Activated CD4-positive, CD25-positive, alpha-beta regulatory T cell treated with anti-CD3 and anti-CD28 coated beads, Interleukin-2, amount 50 U/mL, for 72 hours (primary cell): Measurements from ENCODE around the gene CNOT6.

Source experiments
- DNase-seq: peaks from one replicate; pipeline ENCODE4 v3.0.0; 2021

CNOT6 gene

DNA sequence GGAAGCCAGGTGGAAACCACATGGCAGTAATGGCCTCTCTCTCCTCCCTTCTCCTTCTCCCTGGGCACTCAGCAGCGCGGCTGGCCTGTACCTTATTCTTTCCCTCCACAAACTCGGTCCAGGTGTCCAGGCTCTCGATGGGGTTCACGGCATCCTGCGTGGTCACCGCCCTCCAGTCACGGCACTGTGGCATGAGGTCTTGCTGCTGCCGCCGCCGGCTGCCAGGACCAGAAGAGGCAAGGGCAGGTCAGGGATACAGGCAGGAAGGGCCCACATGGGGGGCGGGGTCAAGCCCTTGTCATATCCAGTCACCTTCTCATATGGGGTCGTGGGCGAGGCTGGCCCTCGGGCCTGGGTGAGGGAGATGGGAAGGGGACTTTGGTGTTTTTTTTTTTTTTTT lies 129.7 kb downstream of the CNOT6 start:
- DNase-seq = no peak

DNA sequence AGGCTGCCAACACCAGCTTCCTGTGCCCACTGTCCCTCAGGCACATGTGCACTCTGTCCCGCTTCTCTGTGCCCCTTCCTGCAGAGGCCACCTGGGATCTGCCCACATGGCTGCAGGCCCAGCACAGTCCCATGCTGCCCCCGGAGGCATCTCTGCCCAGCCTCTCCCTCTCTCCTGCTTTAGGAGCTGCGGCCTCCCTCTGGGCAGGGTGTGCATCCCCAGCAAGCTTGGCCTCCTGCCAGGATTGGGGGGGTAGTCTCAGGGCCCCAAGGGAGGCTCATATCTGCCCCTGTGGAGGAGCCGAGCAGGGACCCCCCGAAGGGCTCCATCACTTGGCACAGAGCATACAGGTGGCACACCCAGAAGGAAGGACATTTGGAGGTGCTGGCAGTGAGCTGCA lies 130.4 kb downstream of the CNOT6 start:
- DNase-seq = no peak

DNA sequence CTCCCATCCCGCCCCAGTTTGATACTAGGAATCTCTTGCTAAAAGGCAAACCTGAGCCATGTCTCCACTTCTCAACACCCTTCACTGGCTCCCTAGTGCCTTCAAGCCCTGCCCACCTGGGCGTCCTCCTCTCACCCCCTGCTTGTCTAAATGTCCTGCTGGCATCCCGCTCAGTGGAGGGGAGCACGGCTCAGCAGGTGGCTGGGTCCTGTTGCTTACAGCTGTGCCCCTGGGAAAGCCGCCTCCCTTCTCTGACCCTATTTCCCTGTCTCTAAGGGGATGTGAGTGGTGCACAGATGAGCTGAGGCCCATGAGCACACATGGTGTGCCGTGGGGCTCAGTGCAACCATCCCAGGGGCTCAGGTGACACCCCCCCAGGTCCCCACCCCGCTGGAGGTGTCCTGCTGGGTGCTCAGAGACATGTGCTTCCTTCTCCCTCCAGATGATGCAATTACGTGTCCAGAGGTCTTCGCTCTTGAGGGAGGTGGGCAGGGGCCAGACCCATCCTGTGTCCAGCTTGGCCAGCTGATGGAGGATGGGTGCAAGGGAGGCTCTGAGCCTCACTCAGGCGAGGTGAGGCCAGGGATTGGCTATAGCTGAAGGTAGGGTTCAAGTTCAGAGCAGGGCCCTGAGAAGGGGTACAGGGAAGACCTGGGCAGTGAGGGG lies 131.1 kb downstream of the CNOT6 start:
- no peak for DNase-seq

DNA sequence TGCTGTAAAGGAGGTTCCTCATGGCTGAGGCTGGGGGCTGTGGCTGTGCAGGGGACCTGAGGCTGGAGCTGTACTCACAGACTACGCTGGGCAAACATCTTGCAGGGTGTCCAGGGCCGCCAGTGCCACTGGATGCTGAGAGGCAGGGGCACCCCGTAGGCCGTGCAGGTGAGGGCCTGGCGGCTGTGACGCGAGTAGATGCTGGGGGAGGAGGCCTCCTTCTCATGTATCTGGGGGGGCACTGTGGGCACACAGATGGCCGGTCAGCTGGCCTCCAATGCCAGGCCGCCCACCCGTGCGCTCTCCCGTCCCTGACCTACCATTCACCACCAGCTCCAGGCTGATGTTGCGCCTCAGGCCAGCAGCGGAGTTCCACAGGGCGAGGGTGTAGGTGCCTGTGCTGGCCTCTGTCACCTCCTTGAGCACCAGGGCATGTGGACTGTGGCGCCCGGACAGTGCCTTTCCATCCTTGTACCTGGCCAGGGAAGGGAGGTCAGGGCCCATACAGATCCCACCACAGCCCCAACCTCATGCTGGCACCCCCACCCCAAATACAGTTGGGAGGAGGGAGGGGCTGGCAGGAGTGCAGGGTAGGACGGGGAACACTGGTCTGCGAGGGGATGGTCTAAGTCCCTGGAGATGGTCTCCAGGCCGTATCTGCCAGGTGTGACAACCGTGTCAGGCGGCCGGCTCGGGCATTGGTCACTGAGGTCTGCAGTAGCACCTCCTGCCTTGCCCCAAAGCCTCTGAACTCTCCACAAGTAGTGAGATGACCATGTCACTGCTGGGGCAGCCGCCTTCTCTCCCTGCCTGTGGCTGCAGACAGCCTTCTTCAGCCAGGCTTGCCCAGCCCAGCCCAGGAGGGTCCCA lies 131.8 kb downstream of the CNOT6 start:
- no peak for DNase-seq

DNA sequence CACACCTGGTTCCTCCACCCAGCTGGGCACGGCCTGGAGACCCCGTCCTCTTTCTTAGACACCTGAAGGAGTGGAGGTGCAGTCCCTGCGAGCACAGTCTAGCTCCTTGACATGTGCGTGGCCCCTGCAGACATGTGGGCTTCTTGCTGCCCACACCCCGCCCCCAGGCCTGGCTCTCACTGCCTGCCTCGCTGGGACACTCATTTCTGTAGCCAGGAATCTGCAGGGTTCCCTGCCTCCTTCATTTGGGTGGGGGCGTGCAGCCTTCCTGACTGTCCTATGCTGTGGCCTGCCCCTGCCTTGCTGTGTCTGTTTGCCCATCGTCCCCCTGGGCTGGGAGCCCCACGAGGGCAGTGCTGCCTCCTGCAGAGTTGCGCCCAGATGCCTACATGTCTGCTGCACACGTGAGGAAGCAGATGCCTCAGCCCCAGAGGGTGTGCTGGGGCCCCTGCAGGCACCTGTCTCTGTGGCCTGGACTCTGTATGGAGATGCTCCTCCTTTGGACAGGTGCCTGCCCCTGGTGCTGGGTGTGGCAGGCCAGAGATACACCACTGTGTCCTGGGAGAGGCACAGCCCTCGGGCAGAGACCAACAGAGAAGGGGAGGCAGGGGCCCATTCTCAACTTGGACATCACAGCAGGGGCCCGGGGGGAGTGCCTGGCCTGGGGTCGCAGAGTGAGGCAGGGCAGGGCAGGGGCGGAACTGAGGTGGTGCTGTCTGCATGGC lies 132.6 kb downstream of the CNOT6 start:
- DNase-seq = no peak

DNA sequence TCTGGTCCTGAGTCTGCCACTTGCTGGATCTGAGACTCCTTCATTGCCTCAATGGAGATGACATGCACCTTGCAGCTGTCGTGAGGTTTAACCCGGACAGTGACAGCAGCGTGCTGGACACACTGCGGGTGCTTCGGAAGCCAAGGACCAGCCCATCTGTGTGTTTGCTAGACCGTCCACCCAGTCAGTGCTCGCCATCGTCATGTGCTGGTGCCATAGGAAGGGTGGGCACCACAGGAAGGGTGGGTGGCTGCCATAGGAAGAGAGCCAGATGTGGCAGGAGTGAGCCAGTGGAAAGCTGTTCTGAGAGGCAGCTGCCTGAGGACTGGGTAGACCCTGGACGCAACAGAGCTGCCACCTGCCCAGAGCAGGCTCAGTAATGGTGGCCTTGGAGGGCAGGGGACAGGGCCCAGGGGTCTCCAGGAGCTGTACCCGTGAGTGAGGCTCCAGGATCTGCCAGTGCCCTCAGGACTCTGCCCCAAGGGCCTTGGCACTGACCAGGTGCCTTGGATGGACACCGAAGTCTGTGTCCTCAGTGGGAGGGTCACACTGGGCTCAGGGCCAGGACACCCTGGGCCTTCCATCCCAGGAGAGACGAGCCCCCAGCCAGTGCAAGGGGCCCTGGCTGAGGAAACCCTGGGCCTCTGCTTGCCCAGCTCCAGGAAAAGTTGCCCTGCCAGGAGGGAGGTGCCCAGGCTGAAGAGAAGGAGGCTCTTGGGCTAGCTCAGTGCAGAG lies 133.4 kb downstream of the CNOT6 start:
- DNase-seq = no peak
